ENCODE data around the gene SLC24A3.

The SLC24A3 gene
- total RNA-seq: 0.05 to 2.9 reads per million in 2 donors

DNA sequence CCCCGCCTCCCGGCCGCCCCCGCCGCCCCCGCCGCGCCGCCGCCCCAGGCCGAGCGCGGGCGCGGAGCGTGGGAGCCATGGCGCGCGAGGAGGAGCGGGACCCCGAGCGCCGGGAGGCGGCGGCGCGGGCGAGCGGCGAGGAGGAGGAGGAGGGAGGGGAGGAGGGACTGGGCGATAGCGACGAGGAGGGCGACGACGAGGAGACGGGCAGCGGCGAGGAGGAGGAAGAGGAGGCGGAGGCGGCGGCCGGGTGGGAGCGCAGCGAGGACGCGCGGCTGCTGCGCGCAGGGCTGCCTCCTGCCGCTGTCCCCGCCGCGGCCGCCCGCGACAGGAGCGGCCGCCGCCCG, at the start of gene SLC24A3:
Gene SLC24A3, plus strand, starts transcription at position 174 of the 347 bp plus-strand sequence.
- no peak for DNase-seq

DNA sequence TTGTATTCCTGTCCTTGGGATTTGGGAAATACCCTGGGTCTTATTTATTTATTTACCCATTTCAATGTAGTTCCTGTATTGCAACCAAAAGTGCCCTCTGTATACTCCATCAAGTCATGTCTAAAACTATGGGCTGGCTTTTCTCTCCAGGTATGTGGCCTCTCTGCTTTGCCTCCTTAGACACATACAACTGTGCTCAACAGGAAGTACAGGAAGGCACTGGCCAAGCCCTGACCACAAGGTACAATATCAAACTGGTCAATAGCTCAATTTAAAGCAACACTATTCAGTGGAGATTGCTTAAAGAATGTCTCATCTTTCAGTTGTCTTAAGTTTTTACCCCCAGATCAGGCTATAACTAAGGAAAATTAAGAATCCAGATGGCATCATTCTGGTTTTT, 42.3 kb upstream of the SLC24A3 start:
- no peak for DNase-seq

DNA sequence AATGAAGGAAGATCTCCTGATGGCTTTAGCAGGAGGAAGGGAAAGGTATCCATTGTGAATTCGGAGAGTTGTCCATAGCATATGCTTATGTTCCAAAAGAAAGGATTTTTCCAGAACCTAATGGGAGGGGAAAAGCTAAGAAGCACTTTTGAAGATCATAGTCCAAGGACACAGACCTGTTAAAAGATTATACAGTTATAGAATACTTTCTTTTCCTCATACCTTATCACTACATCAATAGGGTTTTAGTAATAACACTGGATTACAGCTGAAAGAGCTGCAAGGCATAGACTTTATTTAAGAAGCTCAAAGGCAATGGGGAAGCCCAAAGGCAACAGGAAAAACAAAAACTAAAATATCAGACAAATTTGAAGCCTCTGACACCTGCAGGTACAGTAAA, 39.8 kb upstream of the SLC24A3 start:
- DNase-seq: no peak

DNA sequence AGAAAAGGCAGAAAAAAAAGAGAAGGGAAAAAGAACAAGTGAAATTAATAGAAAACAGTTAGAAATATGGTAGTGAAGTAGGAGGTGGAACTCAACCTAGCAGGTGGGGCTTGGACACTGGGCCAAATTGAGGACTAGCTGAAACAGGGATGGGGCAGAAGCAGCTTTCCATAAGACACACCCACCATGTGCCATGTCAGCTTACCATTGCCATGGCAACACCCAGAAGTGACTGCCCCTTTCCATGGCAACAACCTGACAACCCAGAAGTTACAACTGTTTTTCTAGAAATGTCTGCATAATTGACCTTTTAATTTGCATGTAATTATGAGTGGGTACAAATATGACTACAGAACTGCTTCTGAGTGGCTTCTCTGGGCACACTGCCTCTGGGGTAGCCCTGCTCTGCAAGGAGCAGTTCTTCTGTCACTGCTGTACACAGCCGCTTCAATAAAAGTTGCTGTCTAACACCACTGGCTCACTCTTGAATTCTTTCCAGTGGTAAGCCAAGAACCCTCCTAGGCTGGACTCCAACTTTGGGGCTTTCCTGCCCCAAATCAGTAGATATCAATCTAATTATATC, 35.9 kb upstream of the SLC24A3 start:
- DNase-seq: no peak

DNA sequence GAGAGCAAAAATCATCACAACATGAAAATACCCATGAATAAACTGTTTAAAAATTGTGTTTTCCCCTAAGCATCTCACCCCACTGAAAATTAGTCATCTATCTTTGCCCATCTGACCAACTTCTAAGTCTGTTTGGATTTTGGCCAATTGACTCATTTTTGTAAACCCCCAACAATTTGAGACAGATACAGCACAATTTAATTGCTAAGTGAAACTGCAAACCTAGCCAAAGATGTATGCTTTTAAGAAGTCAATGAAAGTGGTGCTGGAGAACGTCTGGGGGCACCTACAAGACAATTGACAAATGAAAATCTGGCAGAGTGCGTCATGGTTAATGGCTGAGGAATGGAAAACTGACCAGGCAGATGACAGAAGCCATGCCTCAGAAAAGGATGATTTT, 30.9 kb upstream of the SLC24A3 start:
- DNase-seq: no peak

DNA sequence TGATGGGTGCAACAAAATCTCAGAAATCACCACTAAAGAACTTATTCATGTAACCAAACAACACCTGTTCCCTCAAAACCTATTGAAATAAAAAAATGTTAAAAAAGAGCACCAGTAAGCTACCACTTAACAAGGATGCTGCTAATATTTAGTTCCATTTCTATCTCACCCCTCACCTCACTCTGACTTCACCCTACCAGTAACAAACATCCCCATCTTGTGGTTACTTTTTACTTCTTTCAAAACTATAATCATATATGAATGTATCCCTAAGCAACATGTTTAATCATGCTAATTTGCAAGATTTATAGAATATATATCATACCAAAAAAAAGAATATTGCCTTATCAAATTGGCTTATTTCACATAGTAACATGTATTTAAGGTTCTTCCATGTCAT, 27.4 kb upstream of the SLC24A3 start:
- no peak for DNase-seq

DNA sequence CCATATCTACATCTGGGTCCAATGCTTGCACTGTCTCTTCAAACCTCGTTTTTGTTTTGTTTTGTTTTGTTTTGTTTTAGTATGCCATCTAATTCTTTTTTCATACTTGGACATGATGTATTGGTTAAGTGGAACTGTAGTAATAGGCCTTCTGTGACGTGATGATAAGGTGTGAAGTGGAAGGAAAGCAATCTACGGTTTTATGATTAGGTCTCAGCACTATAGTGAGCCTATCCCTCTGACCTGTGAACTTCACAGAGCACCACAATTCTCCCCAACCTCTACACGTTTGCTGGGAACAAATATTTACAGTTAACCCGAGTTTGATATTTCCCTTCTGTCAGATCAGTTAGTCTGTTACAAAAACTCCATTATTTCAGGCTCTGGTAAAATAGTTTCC, 19.1 kb upstream of the SLC24A3 start:
- no peak for DNase-seq

DNA sequence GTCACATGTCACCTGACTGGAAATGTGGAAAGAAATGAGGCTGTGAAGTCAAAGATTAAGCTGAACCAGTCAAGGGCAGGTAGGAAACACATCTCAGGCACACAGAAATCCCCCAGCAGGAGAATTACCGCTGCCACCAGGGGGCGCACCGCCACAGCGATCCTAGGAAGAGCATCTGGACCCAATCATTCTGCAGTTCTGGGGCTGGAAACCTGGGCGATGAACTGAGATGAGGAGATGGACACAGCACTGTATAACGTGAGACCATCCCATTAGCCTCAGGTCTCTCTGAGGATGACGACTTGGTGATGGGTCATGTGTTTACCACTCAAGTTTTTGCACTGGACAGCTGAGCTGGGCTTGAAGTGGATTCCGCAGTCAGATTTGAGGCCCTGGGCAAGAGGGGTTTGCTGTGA, 6.5 kb upstream of the SLC24A3 start:
- DNase-seq: no peak

DNA sequence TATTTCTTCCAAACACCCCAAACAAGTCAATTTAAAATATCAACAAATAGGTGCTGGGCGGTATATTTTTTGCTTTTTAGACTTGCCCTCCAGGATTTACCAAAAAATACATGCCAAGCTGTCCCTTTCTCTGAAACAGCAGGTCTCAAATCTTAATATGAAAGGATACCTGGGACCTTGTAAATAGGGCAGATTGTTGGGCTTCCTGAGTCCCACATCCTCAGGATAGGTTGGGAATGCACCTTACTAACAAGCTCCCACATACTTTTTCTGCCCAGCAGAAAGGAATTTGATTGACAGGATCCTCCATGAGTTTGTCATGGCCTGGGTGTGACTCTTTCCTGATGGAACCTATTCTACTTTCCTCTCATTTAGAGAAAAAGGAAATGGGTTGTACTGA, 4.9 kb upstream of the SLC24A3 start:
- no peak for DNase-seq

DNA sequence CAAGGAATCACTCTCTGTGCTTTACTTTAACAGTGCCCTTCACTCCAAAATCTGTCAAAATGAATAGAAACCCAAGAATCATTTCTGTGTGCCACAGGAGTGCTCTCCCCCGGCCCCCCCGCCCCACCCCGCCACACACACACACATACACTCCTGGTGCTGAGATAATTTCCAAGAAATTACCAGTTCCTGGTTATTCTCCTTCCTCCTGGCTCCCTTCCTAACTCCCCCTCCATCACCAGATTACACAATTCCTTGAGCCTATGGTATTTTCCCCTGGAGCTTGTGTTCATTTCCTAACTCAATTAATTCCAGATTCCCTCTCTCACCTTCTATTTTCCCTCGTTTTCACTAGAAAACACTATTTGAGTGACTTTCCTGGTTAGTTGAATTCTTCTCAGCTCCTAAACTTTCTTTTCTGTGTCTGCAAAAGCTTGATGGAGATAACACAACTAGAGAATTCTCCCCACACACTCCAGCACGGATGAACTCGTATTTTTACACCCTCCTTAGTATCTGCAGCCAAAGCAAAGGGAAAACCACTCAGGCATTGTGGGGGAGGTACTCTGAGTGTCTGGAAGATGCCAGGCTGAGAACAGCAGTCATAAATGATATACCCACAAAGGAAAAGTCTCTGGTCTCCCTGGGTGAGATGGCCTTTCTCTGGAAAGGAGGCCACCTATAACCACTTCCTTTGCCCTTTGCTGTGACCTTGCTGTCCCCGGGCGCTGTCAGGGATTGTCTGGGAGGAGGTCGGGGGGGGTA, 1.9 kb upstream of the SLC24A3 start:
- no peak for DNase-seq

DNA sequence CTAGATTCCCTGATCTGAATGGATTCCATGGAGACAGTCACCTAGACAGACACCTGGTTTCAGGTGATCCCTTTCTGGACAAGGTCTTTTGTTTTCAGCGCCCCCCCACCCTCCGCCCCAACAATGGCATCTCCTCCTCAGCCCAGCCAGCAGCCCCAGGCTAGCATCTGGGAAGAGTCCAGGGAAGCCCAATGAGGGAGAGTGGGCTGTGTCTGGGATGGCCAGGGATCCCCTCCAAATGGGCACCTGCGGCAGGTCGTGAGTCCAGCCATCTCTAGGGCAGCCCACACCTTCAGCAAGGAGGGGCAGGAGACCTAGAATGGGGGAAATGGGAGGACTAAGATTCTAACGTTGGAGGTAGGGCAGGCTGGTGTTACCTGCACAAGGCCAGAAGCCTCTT, 1.2 kb upstream of the SLC24A3 start:
- DNase-seq: no peak

DNA sequence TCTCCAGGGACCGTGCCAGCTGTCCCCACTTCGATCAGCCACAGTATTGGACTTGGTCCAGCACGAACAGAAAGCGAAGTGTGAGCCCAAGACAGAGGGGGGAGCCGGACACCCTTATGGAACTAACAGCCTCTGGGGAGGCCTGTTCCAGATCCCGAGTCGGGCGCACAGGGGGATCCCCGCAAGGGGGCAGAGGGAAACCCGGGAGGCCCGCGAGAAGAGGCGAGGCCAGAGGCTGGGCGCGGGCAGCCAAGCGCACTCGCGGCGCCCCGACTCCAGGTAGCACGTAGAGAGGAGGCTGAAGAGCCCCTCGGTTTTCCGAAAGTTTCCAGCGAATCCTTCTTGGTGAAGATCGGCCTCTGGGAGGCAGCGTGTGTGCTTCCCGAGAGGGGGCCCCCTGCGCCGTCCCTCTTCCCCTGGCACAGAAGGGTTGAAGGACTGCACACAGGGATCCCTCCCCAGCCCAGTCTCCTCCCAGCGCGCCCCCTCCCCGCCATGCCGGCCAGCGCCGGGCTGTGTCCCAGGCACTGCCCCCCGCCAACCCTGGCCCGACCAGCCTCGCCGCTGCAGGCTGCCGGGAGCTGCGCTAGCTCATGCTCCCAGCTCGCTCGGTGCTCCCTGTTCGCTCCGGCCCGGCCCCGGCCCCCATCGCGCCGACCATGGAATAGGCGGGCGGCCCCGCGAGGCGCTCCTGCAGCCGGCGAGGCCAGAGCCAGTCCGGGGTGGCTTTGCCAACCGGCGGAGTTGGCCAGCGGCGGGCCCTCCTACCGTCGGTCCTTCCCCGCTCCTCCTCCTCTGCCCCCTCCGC, 577 bp upstream of the SLC24A3 start:
- DNase-seq: no peak

DNA sequence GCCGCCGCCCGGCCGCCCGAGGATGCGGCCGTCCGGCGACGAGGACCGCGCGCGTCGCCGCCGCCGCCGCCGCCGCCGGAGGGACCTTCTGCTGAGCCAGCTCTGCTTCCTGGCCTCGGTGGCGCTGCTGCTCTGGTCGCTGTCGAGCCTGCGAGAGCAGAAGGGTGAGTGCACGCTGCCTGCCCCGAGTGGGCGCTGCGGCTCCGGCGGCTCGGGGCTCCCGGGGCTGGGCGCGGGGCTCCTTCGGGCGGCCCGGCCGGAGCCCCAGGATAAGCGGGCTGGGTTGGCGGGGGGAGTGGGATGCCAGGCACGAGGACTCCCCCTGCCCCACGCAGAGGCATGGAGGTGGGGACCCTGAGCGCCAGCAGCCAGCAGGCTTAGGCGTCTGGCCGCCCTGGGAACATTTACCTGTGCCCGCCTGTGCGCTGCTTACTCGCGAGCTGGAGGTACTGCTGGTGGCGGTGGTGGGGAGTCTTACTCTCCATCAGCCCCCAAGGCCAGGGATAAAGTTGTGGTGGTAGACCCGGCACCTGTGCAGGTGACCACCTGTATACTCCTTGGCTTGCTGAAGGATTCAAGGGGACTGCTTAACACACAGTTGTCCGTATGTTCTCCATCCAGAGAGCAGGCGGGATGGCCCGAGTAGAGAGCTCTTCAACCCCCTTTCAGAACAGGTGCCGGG, 520 bp downstream of the SLC24A3 start:
- no peak for DNase-seq

DNA sequence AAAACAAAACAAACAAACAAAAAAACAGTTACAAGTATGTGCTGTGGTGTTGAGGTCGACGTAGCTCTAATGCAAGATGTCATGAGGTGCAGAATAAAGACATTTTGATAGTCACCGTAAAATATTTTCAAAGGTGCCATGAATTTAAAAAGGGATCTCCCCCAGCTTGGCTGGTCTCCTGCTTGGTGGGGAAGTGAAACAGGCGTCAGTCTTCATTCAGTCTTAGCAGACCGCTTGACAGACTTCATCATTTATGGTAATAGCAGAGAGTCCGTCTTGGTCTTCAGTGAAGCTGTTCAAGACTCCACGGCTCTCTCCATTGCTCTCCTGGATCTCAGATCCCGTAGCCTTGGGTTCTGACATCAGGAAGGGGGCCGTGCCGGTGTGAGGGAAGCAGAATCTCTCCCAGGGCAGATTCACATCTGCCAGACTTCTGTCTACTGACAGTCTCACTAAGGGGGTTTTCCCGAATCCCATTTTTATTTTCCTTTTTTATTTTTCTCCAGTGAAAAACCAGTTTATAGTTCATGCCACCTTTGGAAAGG, 1.6 kb downstream of the SLC24A3 start:
- DNase-seq: no peak

DNA sequence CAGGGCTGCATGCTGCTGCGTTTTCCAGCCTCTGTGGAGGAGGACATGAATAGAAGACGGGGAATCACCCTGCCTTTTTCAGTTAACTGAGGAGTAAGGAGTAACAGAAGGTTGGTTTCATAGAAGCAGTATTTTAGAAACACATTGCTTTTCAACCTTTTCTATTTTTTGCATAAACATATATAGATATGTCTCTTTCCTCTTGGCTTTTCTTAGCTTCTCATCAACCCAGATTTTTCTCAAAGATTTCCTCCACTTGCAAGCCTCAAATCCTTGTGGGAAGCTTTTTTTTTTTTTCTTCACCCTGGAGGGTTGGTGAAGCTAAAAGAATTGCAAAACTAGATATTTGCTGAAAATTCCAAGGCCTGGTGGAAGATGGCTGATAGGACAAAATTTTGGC, 6.0 kb downstream of the SLC24A3 start:
- DNase-seq: no peak

DNA sequence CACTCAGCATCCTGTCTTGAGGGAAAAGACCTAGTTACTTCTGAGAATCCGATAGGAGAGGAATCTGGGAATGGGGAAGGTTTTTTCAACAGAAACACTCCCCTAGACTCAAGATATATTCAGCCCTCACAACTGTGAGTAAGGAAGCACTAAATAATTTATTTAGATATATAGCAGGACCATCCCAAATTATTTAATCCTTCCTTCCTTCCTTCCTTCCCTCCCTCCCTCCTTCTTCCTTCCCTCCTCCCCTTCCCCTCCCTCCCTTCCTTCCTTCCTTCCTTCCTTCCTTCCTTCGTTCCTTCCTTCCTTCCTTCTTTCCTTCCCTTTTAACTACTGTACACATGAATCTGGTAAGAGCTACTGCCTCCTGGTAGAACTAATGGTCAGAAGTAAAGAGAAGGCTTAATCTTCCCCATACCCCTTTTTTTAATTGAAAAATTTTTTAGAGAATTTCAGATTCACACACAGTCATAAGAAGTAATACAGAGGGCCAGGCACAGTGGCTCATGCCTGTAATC, 10.1 kb downstream of the SLC24A3 start:
- DNase-seq: no peak

DNA sequence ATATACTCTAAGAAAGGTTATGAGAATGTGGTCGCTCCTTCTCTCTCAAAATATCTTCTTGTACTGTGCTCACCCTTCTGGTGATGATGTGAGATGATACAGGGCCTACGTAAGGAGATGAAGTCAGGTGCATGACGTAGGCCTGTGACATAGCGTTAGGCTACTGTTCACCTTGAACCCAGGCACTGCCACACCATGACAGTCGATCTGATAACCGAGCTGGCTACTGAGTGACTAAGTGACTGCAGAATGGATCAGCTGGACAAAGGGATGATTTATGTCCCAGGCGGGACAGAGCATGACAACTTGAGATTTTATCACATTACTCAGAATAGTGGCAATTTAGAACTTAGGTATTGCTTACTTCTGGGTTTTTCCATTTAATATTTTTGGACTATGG, 11.2 kb downstream of the SLC24A3 start:
- no peak for DNase-seq

DNA sequence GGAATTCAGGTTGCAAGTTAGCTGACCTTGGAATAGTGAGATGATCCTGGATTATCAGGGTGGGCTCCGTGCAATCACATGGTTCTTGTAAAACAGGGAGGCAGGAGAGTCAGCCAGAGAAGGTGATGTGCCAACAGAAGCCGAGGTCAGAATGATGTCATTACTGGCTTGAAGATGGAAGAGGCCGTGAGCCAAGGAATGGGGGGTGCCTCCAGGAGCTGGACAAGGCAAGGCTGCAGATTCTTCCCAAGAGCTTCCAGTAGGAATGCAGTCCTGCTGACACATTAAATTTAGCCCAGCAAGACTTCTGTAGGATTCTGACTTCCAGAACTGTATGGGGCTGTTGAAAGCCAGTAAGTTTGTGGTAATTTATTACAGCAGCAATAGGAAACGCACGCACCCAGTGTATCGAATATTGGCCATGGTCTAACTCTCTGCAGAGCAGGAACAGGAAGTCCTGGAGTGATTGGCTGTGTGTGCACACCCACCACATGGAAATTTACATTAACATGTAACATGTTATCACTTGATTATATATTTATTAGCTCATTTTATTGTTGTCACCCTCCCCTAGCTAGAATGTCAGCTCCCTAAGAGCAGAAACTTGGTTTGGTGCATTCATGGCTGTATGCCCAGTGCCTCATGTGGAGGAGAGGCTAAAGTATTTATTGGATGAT, 19.1 kb downstream of the SLC24A3 start:
- DNase-seq: no peak

DNA sequence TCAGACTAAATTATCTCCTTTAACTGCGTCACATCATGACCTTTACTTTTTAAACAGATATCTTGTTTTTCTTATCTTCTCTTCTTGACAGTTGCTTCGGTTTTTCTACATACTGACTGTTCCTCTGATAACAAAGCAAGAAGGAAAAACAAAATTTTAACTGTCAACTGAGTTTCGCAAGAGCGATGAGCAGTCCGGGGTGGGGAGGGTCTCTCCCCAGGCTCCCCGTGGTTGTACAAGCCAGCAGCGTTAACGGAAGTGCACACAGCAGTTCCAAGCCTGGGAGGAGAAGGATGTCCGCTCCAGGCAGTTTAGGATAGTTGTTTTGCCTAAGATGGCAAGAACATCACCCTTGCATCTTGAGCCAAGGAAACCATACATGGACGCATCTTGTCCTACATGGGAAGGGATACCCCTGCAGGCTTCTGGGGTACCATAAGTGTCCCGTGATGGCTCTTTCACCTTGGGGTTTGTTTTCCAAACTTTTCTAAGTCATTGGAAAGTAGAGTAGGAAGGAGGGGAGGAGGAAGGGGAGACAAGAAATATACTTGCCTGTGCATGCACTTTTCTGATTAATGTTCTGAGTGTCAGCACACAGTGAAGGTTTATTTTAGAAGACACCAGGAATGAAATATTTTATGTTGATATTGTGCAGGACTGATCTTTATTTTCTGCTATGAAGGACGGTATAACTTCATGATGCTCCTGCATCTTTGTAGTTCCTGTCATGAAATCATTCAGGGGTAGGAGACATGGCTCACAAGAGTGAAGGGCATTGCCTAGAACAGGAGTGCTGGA, 20.8 kb downstream of the SLC24A3 start:
- no peak for DNase-seq

DNA sequence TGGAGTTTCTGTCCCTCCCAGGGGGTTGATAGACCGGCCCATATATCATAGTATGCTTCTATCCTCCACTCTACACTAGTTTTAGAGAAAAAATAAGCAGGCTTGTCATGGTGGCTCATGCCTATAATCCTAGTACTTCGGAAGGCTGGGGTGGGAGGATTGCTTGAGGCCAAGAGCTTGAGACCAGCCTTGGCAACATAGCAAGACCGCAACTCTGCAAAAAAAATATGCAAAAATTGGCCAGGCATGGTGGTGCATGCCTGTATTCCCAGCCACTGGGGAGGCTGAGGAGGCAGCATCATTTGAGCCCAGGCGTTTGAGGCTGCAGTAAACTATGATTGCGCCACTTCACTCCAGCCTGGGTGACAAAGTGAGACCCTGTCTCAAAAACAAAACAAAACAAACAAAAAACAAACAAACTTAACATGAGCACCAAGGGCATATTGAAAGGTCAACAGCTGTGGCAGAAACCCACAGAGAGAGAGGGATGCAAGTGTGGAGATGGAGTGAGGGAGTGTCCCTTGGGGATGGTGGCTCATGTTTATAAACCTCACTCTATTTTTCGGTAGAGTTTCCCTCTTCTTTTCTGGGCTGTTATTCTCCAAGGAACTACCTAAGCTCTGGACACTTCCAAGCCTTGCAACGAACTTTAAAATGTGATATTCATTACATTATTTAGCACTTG, 24.1 kb downstream of the SLC24A3 start:
- DNase-seq: no peak

DNA sequence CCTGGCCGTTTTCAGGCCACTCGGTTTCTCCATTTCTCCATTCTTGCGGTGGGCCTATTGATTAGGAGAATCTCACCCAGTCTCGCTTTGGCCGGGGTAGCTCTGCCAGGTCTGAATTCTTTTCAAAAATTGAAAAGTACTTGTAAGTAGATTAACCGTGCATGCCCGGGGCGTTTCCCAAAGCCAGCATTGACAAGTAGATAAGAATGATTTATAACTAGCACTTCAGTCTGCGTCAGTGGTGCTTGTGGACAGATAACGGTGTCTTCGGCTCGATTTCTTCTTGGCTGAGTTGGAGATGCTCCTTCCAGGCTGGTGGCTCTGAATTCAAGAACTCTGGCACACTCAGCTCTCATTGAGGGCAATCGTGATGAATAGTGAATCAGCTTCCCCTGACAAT, 29.0 kb downstream of the SLC24A3 start:
- no peak for DNase-seq
